ENCODE data around the gene ACAN.

GRCh38 chr15:88877906-88878305, 74.7 kb downstream of the ACAN start:
- TF ChIP-seq EZH2 (IDR thresholded peaks at IDR 0.05; ENCODE audit: borderline replicate concordance, low read length) (no peak), CTCF (conservative IDR thresholded peaks at IDR 0.05 in 1 of 2, IDR thresholded peaks at IDR 0.05 in 1 of 2; ENCODE audit: extremely low read depth in 1 of 2, insufficient read depth in 1 of 2, low read depth in 1 of 2, low read length in 2 of 2) (no peak)
